ENCODE results near the gene GNB5.

Gene GNB5

DNA sequence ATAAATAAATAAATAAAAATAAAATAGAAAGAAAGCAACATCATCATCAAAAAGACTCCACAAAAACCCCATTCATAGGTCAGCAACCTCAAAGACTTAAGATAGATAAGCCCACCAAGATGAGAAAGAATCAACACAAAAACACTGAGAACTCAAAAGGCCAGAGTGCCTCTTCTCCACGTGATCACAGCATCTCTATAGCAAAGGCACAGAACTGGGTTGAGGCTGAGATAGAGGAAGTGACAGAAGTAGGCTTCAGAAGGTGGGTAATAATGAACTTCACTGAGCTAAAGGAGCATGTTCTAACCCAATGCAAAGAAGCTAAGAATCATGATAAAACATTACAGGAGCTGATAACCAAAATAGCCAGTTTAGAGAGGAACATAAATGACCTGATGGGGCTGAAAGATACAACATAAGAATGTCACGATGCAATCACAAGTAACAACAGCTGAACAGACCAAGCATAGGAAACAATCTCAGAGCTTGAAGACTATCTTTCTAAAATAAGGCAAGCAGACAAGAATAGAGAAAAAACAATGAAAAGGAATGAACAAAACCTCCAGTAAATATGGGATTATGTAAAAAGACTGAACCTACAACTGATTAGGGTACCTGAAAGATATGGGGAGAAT, 26.4 kb downstream of the GNB5 start:
- DNase-seq, result no peak

DNA sequence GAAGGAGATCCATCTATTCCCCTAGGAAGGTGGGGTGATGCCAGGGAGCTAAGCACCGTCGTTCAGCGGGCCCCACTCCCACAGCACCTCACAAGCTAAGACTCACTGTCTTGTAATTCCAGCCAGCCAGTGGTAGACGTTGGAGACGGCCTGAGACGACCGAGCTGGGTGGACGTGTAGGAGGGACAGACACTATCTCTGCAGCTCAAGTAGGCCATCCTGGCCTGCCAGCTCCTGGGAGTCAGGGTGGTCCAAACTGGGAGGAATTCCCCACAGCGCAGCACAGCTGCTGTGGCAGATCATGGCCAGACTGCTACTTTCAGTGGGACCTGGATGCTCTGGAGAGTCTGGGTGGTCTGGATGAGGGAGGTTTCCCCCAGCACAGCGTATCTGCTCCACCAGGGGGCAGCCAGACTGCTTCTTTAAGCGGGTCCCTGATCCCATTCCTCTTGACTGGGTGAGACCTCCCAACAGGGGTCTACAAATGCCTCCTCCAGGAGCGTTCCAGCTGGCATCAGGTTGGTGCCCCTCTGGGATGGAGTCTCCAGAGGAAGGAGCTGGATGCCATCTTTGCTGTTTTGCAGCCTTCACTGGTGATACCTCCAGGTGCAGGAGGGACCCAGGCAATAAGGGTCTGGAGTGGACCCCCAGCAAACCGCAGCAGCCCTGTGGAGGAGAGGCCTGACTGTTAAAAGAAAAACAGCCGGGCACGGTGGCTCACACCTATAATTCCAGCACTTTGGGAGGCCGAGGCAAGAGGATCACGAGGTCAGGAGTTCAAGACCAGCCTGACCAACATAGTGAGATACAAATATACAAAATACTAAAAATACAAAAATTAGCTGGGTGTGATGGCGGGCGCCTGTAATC, 27.6 kb downstream of the GNB5 start:
- no peak for DNase-seq

DNA sequence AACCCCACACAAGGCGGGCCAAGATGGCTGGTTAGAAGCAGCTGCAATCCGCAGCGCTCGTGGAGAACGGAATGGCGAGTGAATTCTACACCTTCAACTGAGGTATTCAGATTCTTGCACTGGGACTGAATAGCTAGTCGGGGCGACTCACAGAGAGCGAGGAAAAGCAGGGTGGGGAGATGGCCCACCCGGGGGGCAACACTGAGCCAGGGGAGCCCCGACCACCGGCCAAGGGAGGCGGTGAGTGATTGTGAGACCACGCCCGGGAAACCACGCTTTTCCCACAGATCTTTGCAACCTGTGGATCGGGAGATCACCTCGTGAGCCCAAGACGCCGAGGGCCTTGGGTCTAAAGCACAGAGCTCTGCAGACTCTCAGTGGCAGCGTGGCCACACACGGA, 28.3 kb downstream of the GNB5 start:
- no peak for DNase-seq

DNA sequence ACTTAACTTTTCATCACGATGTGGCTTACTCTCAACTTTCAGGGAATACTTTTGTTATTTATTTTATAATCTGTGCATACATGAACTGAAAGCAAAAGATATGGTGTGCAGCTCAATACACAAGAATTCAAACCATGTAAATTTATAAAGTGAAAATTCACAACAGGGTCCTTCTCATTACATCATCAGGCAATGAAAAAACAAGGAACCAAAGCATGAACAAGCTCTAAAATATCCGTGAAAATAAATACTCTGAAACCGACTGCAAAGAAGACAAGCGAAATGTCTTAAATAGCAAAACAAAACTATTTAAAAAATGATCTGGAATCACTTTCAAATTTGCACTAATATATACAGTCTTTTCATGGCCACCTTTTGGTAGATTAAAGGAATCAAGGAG, 28.9 kb downstream of the GNB5 start:
- no peak for DNase-seq

DNA sequence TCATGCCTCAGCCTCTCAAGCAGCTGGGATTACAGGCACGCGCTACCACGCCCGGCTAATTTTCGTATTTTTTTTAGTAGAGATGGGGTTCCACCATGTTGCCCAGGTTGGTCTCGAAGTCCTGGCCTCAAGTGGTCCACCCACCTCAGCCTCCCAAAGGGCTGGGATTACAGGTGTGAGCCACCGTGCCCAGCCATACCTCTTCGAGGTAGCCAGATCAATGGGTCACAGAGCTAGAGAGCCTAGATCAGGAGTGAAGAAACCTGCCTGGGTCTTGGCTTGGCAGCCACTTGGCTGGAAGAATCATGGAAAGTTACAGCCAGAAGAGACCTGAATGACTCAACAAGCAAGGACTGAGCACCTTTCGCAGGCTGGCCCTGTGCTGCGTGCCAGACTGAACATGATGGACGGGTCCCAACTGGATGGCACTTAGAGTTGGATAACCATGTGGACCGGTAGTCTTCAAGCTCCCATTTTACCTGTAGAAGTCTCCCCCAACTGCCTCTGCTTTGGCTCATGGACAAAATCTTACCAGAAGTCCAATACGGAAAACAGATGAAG, 29.7 kb downstream of the GNB5 start:
- DNase-seq, result no peak

DNA sequence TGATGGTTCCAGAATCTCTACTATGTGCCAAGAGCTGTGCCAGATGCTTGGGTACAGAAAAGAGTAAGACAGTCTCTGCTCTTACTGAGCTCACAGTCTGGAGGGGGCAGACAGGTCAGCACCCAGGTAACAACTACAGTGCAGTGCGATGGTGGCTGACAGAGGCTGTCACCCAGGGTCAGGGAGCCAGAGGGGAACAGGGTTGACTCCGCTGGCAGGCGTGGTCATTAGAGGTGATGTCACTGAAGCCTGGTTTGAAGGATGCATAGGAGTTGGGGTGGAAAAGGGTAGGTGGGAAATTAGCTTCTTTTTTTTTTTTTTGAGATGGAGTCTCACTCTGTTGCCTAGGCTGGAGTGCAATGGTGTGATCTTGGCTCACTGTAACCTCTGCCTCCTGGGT, 31.5 kb downstream of the GNB5 start:
- DNase-seq, result no peak

DNA sequence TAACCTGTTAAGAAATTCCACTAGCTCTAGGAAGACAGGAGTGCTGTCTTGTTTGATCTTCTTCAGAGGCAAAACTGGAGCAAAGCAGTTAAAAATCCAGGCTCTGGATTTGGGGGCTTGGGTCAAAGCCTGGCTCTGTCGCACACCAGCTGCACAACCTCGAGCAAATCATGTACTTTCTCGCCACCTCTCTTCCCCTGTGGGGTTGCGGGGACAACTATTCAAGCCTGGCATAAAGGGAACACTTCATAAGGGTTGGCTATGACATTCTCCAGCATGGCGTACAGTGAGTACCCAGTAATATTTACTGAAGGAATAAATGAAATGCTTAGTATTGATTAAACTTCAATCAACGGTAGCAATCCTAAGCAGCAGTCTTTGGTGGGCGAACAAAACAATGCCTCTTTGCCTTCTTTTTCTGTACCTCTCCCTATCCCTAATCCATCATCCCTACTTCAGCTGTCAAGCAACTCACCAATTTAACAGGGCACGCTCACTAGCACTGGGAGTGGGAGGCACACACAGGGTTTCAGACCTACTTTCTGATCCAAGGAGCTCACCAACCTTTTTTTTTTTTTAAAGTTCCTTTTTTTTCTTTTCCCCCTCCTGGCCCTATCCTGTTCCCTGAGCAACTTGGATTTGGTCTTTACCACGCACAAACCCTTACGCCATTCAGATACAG, 33.0 kb downstream of the GNB5 start:
- DNase-seq, result no peak

DNA sequence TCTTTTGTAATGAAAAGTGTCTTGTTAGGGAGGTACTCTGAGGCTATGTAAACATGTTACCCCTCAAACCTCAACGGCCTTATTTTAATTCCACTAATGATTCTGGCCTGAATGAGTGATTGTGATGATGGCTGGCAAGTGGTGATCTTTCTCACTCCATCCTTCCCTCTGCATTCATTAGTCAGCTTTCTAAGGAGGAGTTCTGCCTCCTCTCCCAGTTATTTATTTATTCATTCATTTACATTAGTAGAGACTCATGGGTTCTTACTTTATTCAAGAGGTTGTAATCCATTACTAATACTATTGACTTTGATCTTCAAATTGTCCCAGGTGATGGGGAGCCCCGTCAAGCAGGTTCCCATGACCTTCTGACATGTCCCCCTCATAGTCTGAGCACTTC, 35.3 kb downstream of the GNB5 start:
- DNase-seq, result no peak

DNA sequence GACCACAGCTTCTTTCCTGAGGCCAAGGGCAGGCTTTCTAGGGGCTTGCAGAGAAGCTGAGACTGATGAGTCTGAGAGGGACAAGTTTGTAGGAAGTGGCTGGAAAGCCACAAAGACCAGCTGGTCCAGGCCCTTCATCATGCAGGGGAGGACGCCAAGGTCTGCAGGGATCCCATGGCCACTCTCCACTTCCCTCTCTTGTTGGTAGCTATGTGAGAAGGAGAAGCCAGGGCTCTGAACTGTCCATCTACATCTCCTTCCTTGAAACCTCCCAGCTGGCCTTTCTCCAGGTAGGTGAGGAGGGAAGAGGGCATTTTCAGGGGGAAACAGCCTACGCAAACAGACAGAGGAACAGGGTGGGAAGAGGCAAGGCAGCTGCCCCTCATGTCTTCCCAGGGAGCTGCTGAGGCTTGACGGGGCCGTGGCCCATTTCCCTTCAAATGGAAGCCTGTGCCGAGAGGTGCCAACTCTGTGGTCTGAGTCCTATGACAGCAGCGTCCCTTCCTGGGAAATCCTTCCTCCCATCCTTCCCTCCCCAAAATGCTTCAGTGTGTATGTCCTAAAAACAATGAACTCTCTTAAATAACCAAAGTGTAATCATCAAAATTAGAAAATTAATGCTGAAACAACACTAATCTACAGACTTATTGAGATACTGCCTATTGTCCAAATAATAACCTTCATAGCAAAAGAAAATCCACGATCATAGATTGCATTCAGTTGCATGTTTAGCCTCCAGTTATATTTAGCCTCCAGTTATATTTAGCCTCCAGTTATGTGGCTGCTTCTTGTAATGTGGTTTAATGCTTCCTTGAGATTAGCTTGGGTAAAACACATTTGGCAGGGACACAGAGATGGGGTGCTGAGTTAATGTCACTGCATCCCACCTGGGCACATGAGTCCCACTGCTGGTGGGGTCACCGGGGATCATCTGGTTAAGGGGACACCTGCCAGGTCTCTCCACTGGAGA, 36.0 kb downstream of the GNB5 start:
- DNase-seq, result no peak

DNA sequence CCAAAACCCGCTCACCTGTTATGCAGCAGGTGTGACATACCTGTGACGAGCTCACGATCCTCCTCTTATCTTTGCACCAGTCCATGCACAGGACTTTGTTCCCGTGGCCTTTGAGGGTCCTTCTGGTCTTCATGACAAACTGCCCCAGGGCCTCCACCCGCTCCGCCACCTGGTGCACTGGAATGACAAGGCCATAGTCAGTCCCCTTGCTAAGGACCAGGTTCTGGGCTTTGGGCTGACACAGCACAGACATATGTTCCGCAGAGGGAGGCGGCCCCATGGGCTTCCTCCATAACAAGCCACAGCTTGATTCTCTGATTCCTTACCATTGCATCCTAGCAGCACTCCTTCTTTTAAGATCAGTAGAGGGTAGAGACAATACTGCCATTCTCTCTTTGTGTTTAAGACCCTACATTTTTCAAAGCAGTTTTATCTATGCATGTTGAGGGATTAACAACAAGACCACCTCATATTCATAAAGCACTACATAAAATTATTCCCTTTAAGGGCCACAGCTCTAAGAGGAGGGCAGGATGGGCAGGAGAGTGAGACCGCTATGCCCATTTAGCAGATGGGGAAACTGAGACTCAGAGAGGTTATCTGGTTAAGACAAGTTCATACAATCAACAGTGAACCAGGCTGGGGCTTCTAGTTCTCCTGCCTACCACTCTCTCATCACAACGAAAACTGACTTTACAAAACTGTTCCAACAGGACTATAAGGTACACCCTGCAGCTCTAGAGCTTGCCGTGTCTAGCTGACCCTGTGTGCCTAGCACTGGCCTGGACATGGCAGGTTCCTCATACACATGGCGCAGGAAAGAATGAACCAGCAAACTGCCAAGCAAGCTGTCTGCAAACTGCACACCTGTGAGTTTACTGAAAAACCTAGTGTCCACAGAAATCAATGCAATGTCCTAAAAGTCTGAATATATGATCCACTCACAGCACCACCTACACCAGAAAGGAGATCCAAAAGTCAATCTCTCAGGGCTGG, 37.0 kb downstream of the GNB5 start:
- DNase-seq, result no peak

DNA sequence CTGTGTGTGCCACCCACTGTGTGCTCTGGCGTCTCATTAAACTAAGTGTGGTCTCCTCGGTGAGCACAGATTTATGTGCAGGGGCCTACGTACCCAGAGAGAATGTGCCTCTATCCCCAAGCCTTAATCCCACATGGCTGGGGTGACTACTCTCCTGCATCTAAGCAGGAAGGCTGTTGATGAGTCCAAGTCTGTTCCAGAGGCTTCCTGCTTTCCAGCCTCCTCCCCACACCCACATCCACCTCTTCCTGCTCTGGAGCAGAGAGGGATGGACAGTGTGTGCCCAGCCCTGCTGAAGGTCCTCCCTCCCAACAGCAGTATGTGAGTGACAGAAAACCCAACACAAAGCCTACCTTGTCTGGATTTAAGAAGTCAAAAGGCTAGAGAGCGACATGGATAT, 39.8 kb downstream of the GNB5 start:
- no peak for DNase-seq

DNA sequence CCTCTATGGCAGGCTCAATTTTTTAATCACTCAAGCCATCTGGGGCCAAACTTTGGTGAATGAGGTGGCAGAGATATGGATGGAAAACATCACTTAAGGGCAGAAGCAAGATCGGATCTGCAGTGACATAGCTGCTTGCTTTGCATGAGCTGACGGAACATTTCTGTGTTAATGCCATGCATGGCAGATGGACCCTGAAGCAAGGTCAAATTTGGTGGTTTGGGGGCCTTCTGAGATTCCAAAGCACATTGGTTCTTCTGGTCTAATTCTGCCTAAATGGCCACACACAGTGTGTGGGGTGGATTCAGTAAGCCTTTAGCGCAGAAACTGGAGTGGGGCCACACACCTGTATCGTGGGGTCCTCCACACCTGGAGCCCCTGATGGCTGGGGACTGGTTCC, 40.3 kb downstream of the GNB5 start:
- no peak for DNase-seq

DNA sequence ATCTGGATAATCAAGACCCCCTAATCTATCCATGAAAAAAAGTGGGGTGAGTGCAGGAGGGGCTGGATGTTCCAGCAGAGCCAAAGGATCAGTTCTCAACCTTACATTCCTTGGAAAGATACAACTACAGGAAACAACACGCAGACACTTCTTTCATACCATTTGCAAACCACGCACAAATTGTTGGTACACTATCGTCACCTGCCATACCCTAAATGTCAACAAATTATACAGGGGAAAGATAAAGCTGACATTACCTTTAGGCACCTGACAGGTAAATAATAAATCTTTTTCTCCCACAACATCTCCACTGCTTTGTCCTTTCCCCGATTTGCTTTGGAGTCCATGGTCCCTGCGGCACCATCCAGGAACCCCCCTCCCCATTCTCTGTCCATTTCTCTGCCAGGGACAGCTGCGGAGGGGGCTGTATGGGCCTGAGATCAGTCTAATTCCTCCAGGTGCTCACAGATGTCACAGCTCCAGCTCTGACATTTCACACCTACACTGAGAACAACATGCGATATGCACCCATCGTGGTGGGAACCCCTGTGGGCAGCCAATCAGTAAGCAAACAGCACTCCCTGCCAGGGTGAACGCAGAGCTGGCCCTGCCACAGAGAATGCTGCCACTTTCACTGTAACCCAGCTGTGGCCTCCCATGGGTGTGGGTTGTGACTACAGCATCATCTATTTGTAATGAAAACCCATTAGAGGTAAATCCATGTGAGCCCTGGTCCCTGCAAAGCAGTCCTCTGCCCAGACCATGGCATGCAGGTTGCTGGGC, 41.0 kb downstream of the GNB5 start:
- DNase-seq, result no peak

DNA sequence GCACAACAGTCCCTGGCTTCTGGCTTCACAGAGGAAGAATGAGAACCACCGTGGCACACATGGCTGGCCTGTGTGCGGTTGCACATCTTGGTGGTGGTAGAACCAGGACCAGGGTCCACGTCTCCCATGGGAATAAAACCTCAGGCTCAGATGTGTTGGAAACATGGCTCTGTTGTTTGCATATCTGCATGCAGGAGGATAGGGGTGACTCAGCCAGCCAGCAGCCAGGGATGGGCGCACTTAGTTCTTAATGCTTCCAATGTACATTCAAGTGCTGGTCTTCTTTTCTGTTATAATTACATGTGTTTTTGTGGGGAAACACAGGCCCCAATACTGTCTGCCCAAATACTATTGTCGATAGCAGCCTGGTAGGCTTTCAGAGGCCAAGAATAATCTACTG, 42.8 kb downstream of the GNB5 start:
- no peak for DNase-seq

DNA sequence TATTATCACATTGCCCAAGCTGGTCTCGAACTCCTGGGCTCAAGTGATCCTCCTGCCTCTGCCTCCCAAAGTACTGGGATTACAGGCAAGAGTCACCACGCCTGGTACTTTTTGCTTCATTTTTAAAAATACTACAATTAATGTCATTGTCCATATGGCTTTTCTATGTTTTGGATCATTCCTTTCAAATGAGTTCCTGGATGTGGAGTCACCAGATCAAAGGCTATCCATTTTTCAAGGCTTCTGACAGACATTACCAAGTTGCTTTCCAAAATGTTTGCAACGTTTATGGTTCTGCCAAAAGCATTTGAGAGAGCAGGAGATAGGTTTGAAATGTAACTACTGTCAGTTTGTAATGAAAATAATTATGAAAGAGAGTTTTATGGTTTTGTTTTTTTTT, 44.4 kb downstream of the GNB5 start:
- DNase-seq, result no peak

DNA sequence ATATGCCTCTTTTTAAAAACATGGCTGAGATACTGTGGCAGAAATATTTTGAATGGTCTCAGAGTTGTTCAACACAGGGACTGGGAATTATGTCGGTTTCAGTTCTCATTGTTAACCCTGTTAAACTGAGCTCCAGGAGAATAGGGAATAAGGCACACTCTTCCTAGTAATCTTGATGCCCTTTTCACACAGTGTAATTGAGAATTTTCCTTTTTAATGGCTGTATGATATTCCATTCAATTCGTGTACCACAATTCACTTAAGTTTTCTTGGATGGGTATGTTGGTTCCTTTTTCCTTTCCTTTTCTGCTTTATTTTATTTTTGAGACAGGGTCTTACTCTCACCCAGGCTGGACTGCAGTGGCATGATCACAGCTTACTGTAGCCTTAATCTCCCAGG, 44.9 kb downstream of the GNB5 start:
- no peak for DNase-seq

DNA sequence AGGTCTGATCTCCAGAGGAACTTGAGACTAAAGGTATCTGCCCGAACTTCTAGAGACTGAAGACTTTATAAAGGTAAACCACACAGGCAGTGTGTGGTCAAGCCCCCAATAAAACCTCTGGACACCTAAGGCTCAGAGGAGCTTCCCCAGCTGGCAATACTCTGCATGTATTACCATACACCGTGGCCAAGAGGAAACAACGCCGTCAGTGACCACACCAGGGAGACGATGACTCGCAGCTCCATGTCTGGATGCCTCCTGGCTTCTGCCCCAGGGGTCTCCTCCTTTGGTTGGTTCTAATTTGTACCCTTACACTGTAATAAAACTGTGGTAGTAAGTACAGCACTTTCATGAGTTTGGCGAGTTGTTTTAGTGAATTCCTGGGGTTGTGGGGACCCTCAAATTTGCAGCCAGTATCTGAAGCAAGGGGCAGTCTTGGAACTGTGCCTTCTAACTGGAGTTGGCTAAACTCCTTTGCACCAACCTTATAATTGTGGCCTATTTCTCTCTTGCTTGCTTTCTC, 46.5 kb downstream of the GNB5 start:
- DNase-seq, result no peak

DNA sequence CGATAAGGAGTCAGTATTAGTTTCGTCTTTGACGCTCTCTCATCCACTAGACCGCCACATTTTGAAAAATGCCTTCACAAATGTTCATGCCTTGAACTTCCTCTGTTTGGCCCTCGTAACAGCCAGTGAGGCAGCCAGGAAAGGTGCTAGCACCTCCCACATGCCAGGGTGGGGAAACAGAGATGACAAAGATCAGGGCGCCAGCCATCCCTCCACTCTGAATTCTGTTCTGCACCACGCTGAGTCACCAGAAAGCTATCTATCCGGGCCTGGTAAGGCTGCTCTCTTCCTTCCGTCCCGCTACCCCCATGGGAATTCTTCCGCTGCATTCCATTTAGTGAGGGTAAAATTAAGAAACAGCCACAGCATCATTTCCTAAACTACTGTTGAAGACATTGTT, 47.3 kb downstream of the GNB5 start:
- DNase-seq, result no peak

DNA sequence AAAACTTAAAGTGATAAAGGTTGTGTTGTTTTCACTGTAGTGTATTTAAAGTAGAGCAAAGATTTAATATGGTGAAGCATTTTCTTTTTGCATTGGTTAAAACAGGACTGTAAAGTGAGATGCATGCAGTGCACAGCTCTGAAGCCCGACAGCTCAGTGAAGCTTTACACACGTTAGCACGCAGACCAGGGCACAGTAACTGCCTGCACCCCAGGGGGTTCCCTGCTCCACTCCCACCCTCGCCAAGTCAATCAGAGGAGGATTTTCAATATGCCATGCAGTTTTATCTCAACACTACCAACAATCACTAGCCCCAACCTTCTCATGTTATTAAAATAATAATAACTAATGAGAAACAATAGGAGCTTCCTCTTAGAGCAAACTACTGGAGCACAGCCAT, 50.5 kb downstream of the GNB5 start:
- DNase-seq, result no peak
